H1 (cell line): ENCODE data around the gene THYN1. TPM values are rescaled to one million over a fixed set of nuclear protein-coding genes. Genes with fewer than 3 reads are reported as not detected.

Experiments used
- CTCF ChIA-PET: fragments of 300-600 bp; sonication (Branson Sonifier 250); formaldehyde crosslinking; loops from one replicate; lab custom pipeline; 2021; ENCODE audit not compliant: partially characterized antibody; lab: Charles Lee
- POLR2A ChIA-PET: fragments of 300-600 bp; sonication (Branson Sonifier 250); formaldehyde crosslinking; loops from one replicate; lab custom pipeline; 2021; ENCODE audit warnings: inconsistent platforms; ENCODE audit not compliant: partially characterized antibody; lab: Charles Lee
- DNase-seq, 2 experiments: peaks; one replicate each; pipeline versions ENCODE4 v3.0.0 to v3.0.0-alpha.2; 2010 to 2022; ENCODE audit warnings: low spot score in 2 of 2, low read depth in 1 of 2, mixed read lengths in 1 of 2
- FAIRE-seq: peaks from 2 replicates; lab custom pipeline; 2011; peaks lifted over from hg19 to GRCh38; lab: Jason Lieb, UNC
- H2AFZ ChIP-seq: 2 replicates; pipeline ENCODE4 v1.8.1; 2012; ENCODE audit warnings: low read length, inconsistent platforms
- H2AK5ac ChIP-seq: 2 replicates; pipeline ENCODE4 v1.6.1; 2013; ENCODE audit warnings: low read depth, low read length
- H2BK120ac ChIP-seq: replicated peaks from 2 replicates; pipeline ENCODE3; 2013; ENCODE audit warnings: low read depth, low read length, inconsistent platforms
- H2BK12ac ChIP-seq: 2 replicates; pipeline ENCODE4 v1.6.1; 2013; ENCODE audit warnings: low read depth, low read length
- H2BK15ac ChIP-seq: 2 replicates; pipeline ENCODE4 v1.6.1; 2013; ENCODE audit warnings: low read length
- H2BK20ac ChIP-seq: 2 replicates; pipeline ENCODE4 v1.6.1; 2013; ENCODE audit warnings: low read length
- H2BK5ac ChIP-seq: 2 replicates; pipeline ENCODE4 v1.6.1; 2013; ENCODE audit warnings: low read depth, low read length
- H3K14ac ChIP-seq: 2 replicates; pipeline ENCODE4 v1.6.1; 2013; ENCODE audit warnings: inconsistent platforms; ENCODE audit not compliant: insufficient read length
- H3K18ac ChIP-seq: 2 replicates; pipeline ENCODE4 v1.6.1; 2013; ENCODE audit warnings: low read length; ENCODE audit errors: extremely low read depth
- H3K23ac ChIP-seq: 2 replicates; pipeline ENCODE4 v1.6.1; 2013; ENCODE audit warnings: inconsistent platforms; ENCODE audit not compliant: insufficient read length
- H3K23me2 ChIP-seq: 2 replicates; pipeline ENCODE4 v1.6.1; 2013; ENCODE audit warnings: low read depth, low read length
- H3K27ac ChIP-seq: 2 replicates; pipeline ENCODE4 v1.6.1; 2011; ENCODE audit warnings: low read depth, low read length, inconsistent platforms
- H3K27me3 ChIP-seq, 4 experiments: replicated peaks in 1 of 4; 1 replicate in 1 of 4; 2 replicates in 3 of 4; pipeline versions ENCODE4 v1.6.1 to v1.8.1; 2011 to 2013; ENCODE audit warnings: low read length in 3 of 4, mild to moderate bottlenecking in 3 of 4, inconsistent platforms in 2 of 4, mixed read lengths in 2 of 4, moderate library complexity in 1 of 4; ENCODE audit not compliant: control insufficient read depth in 3 of 4, insufficient read depth in 3 of 4; ENCODE audit errors: extremely low read depth in 1 of 4
- H3K36me3 ChIP-seq, 4 experiments: 2 replicates each; pipeline versions ENCODE4 v1.6.1 to v1.8.1; 2011 to 2013; ENCODE audit warnings: mild to moderate bottlenecking in 4 of 4, low read length in 3 of 4, moderate library complexity in 2 of 4, control low read depth in 1 of 4, inconsistent platforms in 1 of 4; ENCODE audit not compliant: insufficient read depth in 4 of 4, control insufficient read depth in 2 of 4
- H3K4ac ChIP-seq: replicated peaks from 2 replicates; pipeline ENCODE3; 2013; ENCODE audit warnings: low read length, low read depth, mixed read lengths, inconsistent platforms; ENCODE audit not compliant: insufficient read length
- H3K4me1 ChIP-seq, 4 experiments: replicated peaks in 1 of 4; 1 replicate in 1 of 4; 2 replicates in 3 of 4; pipeline versions ENCODE4 v1.6.1 to v1.8.1; 2011 to 2013; ENCODE audit warnings: low read length in 3 of 4, inconsistent platforms in 2 of 4, mixed read lengths in 1 of 4; ENCODE audit not compliant: insufficient read depth in 4 of 4, control insufficient read depth in 3 of 4
- H3K4me2 ChIP-seq, 2 experiments: 2 replicates each; pipeline versions ENCODE4 v1.6.1 to v1.8.1; 2011 to 2013; ENCODE audit warnings: low read depth in 2 of 2, low read length in 2 of 2, control low read depth in 1 of 2, inconsistent platforms in 1 of 2, mild to moderate bottlenecking in 1 of 2; ENCODE audit not compliant: insufficient read depth in 1 of 2
- H3K4me3 ChIP-seq, 4 experiments: fragments of 200-600, 300-600 bp in 1 of 4; sonication (generic), shearing (Covaris generic), sonication (Bioruptor Twin) in 1 of 4; 2 replicates each; pipeline versions ENCODE4 v1.5.1 to v1.8.1; 2011 to 2016; ENCODE audit warnings: low read length in 4 of 4, low read depth in 3 of 4, control low read depth in 2 of 4, inconsistent platforms in 2 of 4, mild to moderate bottlenecking in 2 of 4, mixed read lengths in 1 of 4, moderate library complexity in 1 of 4; ENCODE audit not compliant: insufficient read depth in 2 of 4; ENCODE audit errors: extremely low read depth in 1 of 4
- H3K56ac ChIP-seq: replicated peaks from 2 replicates; pipeline ENCODE3; 2013; ENCODE audit warnings: low read depth, mild to moderate bottlenecking, mixed read lengths, low read length, inconsistent platforms; ENCODE audit not compliant: insufficient read length
- H3K79me1 ChIP-seq: 2 replicates; pipeline ENCODE4 v1.6.1; 2013; ENCODE audit warnings: low read depth, low read length, control low read depth
- H3K79me2 ChIP-seq, 2 experiments: 2 replicates each; pipeline versions ENCODE4 v1.6.1 to v1.8.1; 2012 to 2013; ENCODE audit warnings: low read length in 2 of 2, mild to moderate bottlenecking in 2 of 2, inconsistent platforms in 1 of 2; ENCODE audit not compliant: insufficient read depth in 2 of 2, control insufficient read depth in 1 of 2
- H3K9ac ChIP-seq, 4 experiments: replicated peaks in 1 of 4; 1 replicate in 1 of 4; 2 replicates in 3 of 4; pipeline versions ENCODE4 v1.6.1 to v1.8.1; 2011 to 2013; ENCODE audit warnings: low read depth in 3 of 4, low read length in 3 of 4, control low read depth in 2 of 4, mild to moderate bottlenecking in 2 of 4, moderate library complexity in 2 of 4, inconsistent platforms in 1 of 4; ENCODE audit errors: extremely low read depth in 1 of 4
- H3K9me3 ChIP-seq, 2 experiments: 2 replicates each; pipeline versions ENCODE4 v1.6.1 to v1.8.1; 2012 to 2013; ENCODE audit warnings: mild to moderate bottlenecking in 2 of 2, moderate library complexity in 2 of 2, control low read depth in 1 of 2, inconsistent platforms in 1 of 2, low read depth in 1 of 2, low read length in 1 of 2, mixed read lengths in 1 of 2; ENCODE audit not compliant: insufficient read depth in 2 of 2
- H4K20me1 ChIP-seq, 2 experiments: replicated peaks in 1 of 2; 2 replicates each; pipeline versions ENCODE3 to v1.8.1; 2011 to 2013; ENCODE audit warnings: inconsistent platforms in 2 of 2, low read length in 2 of 2, mild to moderate bottlenecking in 1 of 2; ENCODE audit not compliant: insufficient read depth in 2 of 2, control insufficient read depth in 1 of 2
- H4K5ac ChIP-seq: 2 replicates; pipeline ENCODE4 v1.6.1; 2013; ENCODE audit warnings: low read length, low read depth, mixed read lengths, inconsistent platforms; ENCODE audit not compliant: insufficient read length
- H4K8ac ChIP-seq: 2 replicates; pipeline ENCODE4 v1.8.0; 2013; ENCODE audit warnings: mild to moderate bottlenecking, moderate library complexity, low read length, inconsistent platforms; ENCODE audit not compliant: insufficient read depth; ENCODE audit errors: extremely low read depth
- H4K91ac ChIP-seq: replicated peaks from 2 replicates; pipeline ENCODE3; 2013; ENCODE audit warnings: low read length, mixed read lengths, inconsistent platforms; ENCODE audit not compliant: insufficient read length
- GTF2F1 ChIP-seq: IDR thresholded peaks from 2 replicates; pipeline ENCODE4 v1.6.1; 2012; ENCODE audit warnings: low read depth, low read length, improper control_type of control experiment, borderline replicate concordance
- KDM1A ChIP-seq: fragments of 200-600, 300-600 bp; sonication (generic); IDR thresholded peaks from 2 replicates; pipeline ENCODE4 v1.7.1; 2016; ENCODE audit warnings: mild to moderate bottlenecking, low read length, borderline replicate concordance
- SP4 ChIP-seq: IDR thresholded peaks from 2 replicates; pipeline ENCODE4 v1.6.1; 2012; ENCODE audit warnings: low read length, inconsistent platforms
- YY1 ChIP-seq: IDR thresholded peaks from 2 replicates; pipeline ENCODE4 v1.6.1; 2011; ENCODE audit warnings: low read depth, mild to moderate bottlenecking, low read length
- WGBS, 2 experiments: shearing (Covaris generic) in 1 of 2; methylation state at CpG; one replicate each; pipeline versions ENCODE4 v1.1.6 to v1.1.7; 2013 to 2015; ENCODE audit warnings: low lambda C conversion rate in 2 of 2, mixed read lengths in 2 of 2, inconsistent platforms in 1 of 2, low coverage in 1 of 2, missing lambda C conversion rate in 1 of 2; ENCODE audit not compliant: insufficient replicate concordance in 2 of 2, insufficient coverage in 1 of 2, insufficient read length in 1 of 2; ENCODE audit errors: extremely low coverage in 1 of 2, missing lambda C conversion rate in 1 of 2; 5-methylcytosine and 5-hydroxymethylcytosine counted together
- polyA plus RNA-seq, 7 experiments: library from polyadenylated mRNA; depleted of rRNA in 3 of 7; stranded (reverse) in 5 of 7; unstranded in 2 of 7; fragments of >200 nt in 5 of 7; fragments of 200-250 nt in 2 of 7; gene quantifications; 1 replicate in 5 of 7; 2 replicates in 1 of 7; 4 replicates in 1 of 7; pipeline versions ENCODE4 v1.2.1 to v1.2.3, GENCODE V29; 2011 to 2013; ENCODE audit warnings: missing spikeins in 2 of 7, mixed read lengths in 2 of 7
- total RNA-seq: library from RNA; stranded (reverse); fragmentation: NEBNext Ultra II Directional; extraction: Animal tissue kit (Norgen Biotek cat#: 25700); gene quantifications from 2 replicates; pipeline ENCODE4 v1.2.1, GENCODE V29; 2021
- TF ChIP-seq, protein P1 (sequence below): IDR thresholded peaks from 2 replicates; pipeline ENCODE4 v1.6.1; 2011; ENCODE audit warnings: low read length, improper control_type of control experiment

The THYN1 gene
- total and polyA plus RNA-seq, 2 of the 8 experiments (the other 6 are each of a cell fraction or from before 2014, with no cell fraction given) = 77.3 to 95.1 TPM

DNA sequence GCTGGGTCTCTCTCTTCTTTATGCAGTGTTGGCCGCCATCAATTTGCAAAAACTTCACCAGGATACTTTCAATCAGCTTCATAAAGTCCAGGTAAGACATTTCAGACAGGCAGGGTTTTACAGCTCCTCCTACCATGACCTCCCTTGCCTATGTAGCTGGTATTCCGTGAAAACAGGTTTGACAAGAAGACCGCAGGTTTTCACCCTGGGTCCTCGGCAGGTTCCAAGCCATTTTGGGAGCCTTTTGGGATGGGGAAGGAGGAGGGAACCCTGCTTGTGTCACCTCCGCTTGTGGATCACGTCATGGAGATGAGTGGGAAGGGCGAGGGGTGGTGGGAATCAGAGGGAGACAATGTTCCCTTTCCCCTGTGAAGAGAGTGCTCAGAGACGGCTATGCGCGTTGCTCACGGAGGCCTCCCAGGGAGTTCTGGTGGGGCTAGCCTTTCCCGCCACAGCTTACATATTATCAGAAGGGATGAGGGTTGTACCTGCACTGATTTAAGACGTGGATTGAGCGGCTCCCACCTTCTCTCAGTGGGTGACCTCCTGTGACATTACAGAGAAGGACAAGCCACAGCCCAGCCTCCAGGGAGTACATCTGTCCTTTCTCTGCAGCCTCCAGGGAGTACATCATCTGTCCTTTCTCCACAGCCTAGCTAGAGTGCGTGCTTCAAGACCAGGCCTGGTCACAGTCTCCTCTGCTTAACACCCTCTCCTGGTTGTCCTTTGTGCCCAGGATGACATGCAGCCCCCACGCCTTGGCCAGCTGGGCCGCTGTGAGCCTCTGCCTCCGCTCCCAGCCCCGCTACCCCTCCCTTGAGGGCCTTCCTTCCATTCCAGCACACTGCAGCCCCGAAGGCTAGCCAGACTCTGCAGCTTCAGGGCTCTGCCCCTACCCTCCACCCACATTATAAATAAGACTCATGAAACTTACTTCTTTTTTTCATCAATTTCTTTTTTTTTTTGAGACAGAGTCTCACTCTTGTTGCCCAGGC lies 40.3 kb upstream of the THYN1 start:
- no peak overlapping the region for H3K27ac ChIP-seq
- ChIA-PET CTCF (interaction anchor here (1.0 to 4.3 kb wide), 3 partner anchors 15 to 36 kb away, joined by 3 to 26 read pairs (median 4); no protein-coding TSS in a partner anchor), POLR2A (interaction anchor here (0.9 to 1.2 kb wide), 3 partner anchors 14 to 40 kb away, joined by 3 to 4 read pairs (median 3); partner anchors contain the start of genes ACAD8 and THYN1)
- H3K23ac ChIP-seq = no peak overlapping the region
- no peaks in the 10 kb centered on the region for H3K79me1 ChIP-seq
- H2AFZ ChIP-seq = no peak overlapping the region
- H4K91ac ChIP-seq = no peak overlapping the region
- H3K9ac ChIP-seq = no peak overlapping the region
- H2BK15ac ChIP-seq = no peak overlapping the region
- no peaks in the 10 kb centered on the region for H3K23me2 ChIP-seq
- H3K4me1 ChIP-seq = no peaks in the 10 kb centered on the region; a peak in 1 of 7 replicates
- no peak for FAIRE-seq
- no peak for TF ChIP-seq YY1
- TF ChIP-seq KDM1A = no peak
- TF ChIP-seq SP4 = no peak
- TF ChIP-seq, protein P1, sequence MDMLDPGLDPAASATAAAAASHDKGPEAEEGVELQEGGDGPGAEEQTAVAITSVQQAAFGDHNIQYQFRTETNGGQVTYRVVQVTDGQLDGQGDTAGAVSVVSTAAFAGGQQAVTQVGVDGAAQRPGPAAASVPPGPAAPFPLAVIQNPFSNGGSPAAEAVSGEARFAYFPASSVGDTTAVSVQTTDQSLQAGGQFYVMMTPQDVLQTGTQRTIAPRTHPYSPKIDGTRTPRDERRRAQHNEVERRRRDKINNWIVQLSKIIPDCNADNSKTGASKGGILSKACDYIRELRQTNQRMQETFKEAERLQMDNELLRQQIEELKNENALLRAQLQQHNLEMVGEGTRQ = no peak
- no peak for TF ChIP-seq GTF2F1
- no peak overlapping the region for H4K5ac ChIP-seq
- H3K27me3 ChIP-seq = no peaks in the 10 kb centered on the region; a peak in 1 of 7 replicates
- peaks cover 3 to 20% (median 8%) of the 10 kb centered on the region in 4 experiments; a peak in 6 of 8 replicates for H3K36me3 ChIP-seq
- H2AK5ac ChIP-seq = no peak overlapping the region
- H2BK12ac ChIP-seq = no peak overlapping the region
- no peaks in the 10 kb centered on the region for H3K9me3 ChIP-seq
- H3K56ac ChIP-seq = no peak overlapping the region
- H4K8ac ChIP-seq = no peak overlapping the region
- no peaks in the 10 kb centered on the region for H4K20me1 ChIP-seq
- WGBS, 2 experiments = 85% methylated on average over 19 of the region's 20 CpGs; no CpG with 5 or more reads in 1 of the 2 experiments
- H3K79me2 ChIP-seq = no peaks in the 10 kb centered on the region
- no peak for DNase-seq
- H3K4me3 ChIP-seq = no peak overlapping the region
- H3K18ac ChIP-seq = no peak overlapping the region
- no peak overlapping the region for H2BK120ac ChIP-seq
- no peak overlapping the region for H2BK20ac ChIP-seq
- H3K4me2 ChIP-seq = no peak overlapping the region
- no peak overlapping the region for H3K4ac ChIP-seq
- no peak overlapping the region; the same call in 1 of the 2 replicates for H2BK5ac ChIP-seq
- no peak overlapping the region for H3K14ac ChIP-seq
